T47D (cell line): Measurements from ENCODE around the gene NR2C2.

Experiments used
- DNase-seq, 2 experiments: peaks; one replicate each; pipeline versions ENCODE4 v3.0.0 to v3.0.0-alpha.2; 2011 to 2012; ENCODE audit warnings: low read depth in 1 of 2, low spot score in 1 of 2
- JUND ChIP-seq: IDR thresholded peaks from 2 replicates; pipeline ENCODE4 v1.6.1; 2012; ENCODE audit warnings: low read depth
- in situ Hi-C: cut with HindIII; loops from 2 replicates; pipeline ENCODE4 v1.10.0; 2016; ENCODE audit warnings: low sequenced_read_pairs, low pct_unique_long_range_greater_than_20kb

Gene NR2C2

DNA sequence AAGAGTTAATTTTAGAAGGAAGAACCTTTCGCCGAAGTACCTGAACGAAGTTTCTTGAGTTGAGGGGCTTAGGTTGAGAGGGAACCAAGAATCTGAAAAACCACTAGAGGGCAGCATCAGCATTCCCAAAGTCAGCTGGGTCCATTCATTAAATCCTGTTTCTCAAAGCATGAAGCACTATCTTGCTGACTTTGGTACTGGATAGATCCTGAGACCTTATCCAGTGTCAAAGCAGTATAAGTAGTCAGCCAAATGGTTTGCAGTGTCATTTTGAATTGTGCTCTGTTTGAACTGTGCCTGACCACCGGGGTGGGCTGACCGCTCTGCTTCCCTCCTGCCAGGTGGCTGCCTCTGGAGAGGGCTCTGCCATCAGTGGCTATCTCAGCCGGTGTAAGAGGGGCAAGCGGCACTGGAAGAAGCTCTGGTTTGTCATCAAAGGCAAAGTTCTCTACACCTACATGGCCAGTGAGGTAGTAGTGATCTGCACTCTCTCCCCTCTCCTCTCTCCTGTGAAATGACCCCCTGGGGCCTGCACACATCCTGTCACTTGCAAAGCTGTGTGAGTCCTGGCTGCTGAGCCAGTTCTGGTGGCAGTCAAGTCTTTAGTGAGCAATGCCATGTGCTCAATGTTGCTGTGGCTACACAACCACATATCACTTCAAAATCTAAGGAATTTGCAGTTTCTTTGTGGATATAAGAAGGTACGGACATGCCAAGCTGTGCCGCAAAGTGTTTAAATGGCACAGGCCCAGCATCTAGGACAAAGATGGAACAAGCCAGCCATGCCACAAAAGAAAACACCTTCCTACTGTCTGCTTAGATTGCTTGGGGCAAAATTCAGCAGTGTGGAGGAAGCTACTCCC is 21.4 kb upstream of the NR2C2 start:
- peak; percentile 53 to 87 for DNase-seq
- no peak for TF ChIP-seq JUND
- in situ Hi-C loops, result no loop called here

DNA sequence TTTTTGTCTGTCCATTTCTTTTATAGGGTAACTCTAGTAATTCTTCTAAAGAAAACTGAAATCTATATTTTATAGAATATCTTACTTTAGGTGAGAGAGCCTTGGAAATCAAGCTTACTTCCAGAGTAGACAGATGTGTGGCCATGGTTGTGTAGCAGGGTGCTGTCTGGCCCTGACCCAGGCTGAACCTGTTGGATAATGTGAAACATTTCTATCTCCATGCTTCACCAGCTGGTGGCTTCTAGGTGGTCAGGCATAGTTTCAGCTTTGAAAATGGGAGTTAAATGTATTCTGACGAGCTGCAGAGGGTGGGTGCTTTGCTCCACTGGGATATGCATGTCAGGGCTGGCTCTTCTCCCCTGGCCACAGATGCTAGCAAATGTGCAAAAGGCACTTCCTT is 20.8 kb upstream of the NR2C2 start:
- in situ Hi-C loops, result no loop called here
- no peak for DNase-seq
- no peak for TF ChIP-seq JUND

DNA sequence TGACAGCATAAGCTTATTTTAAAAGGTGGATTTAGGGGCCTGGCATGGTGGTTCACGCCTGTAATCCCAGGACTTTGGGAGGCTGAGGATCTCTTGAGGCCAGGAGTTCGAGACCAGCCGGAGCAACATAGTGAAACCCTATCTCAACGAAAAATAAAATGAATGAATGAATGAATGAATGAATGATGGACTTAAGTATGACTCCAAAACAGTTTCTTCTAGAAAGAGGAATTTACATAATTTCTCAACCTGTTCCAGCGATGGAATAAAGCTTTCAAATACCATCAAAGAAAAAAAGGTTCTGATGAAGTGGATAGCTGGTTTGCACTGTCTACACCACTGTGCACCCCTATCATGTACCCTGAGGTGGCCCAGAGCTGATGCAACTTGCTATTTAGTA is 20.1 kb upstream of the NR2C2 start:
- no peak for TF ChIP-seq JUND
- in situ Hi-C loops, result no loop called here
- DNase-seq, result no peak

DNA sequence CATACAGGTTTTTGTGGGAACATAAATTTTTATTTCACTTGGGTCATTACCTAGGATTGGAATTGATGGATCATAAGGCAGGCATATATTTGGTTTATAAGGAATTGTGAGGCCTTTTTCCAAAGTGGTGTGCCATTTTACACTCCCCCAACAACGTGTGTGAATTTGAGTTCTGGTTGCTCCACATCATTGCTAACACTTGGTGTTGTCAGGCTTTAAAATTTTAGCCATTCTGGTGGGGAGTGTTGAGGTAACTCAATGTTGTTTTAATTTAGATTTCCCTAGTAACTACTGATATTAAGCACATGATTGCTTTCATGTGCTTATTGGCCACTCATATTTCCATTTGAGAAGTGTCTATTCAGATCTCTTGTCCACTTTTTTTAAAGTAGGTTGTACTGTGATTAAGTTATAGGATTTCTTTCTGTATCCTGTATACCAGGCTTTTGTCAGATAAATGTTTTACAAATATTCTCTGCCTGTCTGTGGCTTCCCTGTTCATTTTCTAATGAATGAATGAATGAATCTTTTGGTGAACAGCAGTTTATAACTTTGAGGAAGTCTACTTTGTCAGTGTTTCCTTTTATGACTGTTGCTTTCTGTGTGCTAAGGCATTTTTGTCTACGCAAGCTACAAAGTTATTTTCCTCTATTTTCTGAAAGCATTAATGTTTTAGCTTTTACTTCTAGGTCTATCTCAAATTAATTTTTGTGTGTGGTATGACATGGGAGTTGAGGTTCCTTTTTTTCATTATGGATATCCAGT is 17.9 kb upstream of the NR2C2 start:
- in situ Hi-C loops, result no loop called here
- no peak for TF ChIP-seq JUND
- DNase-seq, result no peak

DNA sequence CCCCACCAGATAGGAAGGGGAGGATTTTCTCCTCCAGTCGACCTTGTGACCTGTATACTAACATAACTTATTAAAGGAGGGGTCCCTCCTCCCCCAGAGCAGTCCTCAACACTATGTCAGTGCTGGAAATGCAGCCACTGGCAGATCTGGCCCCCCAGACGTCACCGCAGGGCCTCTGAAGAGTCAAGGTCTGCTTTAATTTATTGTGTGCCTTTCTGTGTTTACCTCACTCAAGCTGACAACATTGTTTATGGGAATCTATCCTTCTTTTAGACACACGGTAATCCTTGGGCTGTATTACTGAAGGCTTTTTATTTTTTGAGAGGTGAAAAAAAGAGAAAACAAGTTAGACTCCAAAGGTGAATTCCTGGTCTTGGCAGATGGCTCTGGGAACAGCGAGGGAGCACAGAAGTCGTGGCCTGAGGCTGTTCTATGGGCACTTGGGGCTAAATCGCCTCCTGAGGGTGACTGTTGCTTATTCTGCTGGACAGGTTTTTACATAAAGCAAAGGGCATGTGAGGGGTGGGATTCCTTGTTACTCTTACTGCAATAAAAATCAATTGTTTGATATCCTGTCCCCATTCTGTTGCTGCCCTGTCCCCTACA is 13.5 kb upstream of the NR2C2 start:
- no peak for TF ChIP-seq JUND
- in situ Hi-C loops, result no loop called here
- no peak for DNase-seq

DNA sequence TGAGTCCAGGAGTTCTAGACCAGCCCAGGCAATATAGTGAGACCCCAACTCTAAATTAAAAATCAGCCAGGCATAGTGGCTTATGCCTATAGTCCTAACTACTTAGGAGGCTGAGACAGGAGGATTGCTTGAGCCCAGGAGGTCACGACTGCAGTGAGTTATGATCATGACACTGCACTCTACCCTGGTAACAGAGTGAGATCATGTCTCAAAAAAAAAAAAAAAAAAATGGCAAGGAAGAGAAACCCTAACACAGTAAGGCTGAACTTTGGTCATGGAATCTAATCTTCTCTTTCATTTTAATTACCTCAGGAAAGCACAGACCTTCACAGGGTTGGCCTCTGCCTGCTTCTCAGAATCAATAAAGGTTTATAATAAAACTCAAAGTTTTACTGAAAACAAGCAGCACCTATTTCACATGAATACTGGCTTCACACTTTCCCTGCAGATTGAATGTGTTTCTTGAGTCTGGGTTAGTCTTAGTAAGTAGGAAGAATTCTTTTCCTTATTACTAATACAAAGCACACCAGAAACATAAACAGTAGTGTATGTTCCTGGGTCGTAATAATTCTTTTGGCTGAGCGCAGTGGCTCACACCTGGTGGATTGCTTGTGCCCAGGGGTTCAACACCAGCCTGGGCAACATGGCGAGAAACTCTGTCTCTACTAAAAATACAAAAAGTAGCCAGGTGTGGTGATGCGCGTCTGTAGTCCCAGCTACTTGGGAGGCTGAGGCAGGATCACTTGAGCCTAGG is 11.6 kb upstream of the NR2C2 start:
- in situ Hi-C loops, result no loop called here
- no peak for DNase-seq
- no peak for TF ChIP-seq JUND

DNA sequence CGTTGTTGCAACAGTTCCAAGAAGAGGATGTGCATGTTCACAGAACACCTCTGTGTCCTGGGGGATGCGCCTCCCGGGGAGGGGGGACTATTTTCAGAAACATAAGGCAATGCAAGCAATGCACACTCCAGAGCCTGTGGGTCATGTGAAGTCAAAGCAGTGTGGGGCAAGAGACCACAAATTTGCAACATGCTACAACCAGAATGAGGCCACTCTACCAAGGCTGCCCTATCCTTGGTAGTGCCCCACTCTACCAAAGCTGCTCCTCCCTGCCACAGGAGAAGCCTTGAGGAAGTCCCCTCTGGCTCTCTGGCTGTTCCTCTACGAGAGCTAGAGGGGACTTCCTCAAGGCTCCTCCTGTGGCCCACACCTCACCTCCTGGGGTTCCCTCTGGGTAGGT is 8.4 kb upstream of the NR2C2 start:
- no peak for TF ChIP-seq JUND
- in situ Hi-C loops, result no loop called here
- DNase-seq, result no peak

DNA sequence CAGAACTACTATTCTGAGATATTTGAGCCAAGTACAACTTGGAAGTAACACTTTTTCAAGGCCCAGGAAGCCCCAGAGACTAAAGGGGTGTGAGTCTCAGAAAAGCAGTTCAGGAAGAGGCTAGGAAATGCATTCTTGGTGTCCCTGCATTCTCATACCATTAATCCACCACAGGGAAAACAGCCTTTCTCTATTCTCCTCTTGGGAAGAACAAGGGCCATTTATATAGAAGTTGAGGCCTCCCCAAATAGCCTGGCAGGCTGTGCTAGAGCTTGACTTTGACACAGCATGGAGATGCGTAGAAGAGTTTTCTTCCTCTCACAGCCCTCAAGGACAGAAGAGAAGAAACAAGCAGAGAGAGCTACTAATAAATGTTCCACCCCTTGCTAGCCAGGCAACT is 5.5 kb upstream of the NR2C2 start:
- no peak for TF ChIP-seq JUND
- DNase-seq, result no peak
- in situ Hi-C loops, result no loop called here

DNA sequence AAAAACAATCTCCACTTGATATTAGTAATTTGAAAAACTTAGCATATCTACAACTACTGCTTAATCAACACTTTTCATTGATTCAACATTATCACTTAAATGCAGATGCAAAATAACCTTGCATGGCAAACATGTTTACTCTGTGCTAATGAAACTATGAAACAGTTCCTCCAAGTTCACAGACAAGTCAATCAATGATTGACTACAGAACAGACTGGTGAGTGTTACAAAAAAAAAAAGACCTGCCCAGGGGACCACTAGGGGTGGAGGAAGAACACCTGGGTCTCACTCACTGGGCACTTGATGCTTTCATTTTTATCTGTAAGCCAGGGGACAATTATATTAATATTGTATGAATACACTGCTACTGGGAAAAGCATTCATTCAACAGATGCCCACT is 4.3 kb upstream of the NR2C2 start:
- no peak for TF ChIP-seq JUND
- in situ Hi-C loops, result no loop called here
- no peak for DNase-seq

DNA sequence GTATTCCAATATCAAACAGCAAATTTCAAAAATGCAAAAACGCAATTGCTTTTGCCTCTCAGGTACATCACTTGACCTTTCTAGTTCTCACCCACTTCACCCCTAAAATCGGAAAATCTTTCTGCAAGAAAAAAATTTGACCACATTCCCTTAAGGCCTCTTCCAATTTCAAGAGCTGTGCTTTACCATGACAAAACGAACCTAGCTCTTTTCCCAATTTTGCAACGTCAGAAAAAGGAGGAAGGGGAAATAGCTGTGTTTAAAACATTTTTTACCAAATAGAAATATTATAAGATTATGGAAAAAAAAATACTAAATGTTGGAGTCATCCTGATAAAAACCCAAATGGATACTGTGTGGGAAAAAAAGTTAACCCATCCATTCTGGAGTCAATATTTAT is 1.1 kb upstream of the NR2C2 start:
- in situ Hi-C loops, result no loop called here
- DNase-seq, result no peak
- no peak for TF ChIP-seq JUND

DNA sequence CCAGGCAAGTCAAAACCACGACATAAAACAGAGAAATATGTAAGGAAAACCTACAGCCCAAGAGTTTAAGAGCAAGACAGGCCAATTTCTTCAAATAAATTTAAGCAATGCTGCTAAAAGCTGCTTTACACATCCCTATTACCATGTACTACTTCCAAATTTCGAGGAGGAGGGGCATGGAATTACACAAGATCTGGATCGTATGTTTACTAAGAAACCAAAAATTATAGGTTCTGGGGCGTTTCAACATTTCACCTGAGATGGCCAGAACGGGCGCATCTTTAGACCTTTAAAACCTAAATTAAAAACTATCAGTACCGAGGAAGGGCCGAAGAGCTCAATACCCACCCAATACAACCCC is 664 bp upstream of the NR2C2 start:
- TF ChIP-seq JUND, result no peak
- DNase-seq, result no peak
- in situ Hi-C loops, result no loop called here

DNA sequence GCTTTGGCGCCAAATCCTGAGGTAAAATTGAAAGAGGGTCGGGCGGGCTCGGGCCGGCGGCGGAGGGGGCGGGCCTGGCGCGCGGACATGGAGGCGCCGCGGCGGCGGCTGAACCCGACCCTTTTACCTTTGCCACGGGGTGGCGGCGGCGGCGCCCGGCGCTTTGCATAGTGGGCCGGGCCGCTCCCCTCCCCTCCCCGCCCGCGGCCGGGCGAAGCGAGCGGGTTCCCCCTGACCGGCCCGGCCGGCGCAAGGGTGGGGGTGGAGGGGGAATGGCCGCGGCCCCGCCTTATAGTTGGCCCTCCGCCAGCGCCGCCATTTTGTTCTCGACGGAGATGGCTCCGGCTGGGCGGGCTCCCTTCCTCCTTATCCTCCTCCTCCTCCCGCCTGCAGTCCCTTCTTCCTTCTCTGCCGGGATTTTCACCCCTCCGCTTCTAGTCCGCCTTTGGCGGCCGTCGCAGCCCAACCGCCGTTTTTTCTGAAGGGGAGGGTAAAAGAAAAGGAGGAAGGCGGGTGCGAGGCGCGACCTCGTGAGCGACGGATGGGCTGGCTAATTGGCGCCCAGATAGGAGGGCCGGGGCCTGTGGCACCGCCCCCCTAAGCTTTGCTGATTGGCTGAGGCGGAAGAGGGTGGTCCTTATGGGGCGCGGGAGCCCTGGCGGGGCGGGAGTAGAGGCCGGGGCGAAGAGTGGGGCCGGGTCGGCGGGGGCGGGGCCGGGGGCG is 664 bp downstream of the NR2C2 start:
- DNase-seq, result peak; percentile 98 to 99
- TF ChIP-seq JUND, result no peak
- in situ Hi-C loops, result no loop called here
